Body of pancreas (tissue), 4 donors: Measurements from ENCODE around the gene RIPOR2. TPM values are rescaled to one million over a fixed set of nuclear protein-coding genes. Genes with fewer than 3 reads are reported as not detected.

Experiments
- ATAC-seq: fragments of 150-250 bp; one replicate; pipeline ENCODE4 v1.9.1; 2016
- DNase-seq, 4 donors: peaks; one replicate each; pipeline ENCODE4 v3.0.0-alpha.2; 2019
- H3K27ac ChIP-seq, 4 donors: fragments of 200-600 bp; sonication (generic); 1 replicate in 3 of 4; 2 replicates in 1 of 4; pipeline versions ENCODE4 v1.5.1 to v1.6.1; 2016 to 2019; ENCODE audit warnings: mild to moderate bottlenecking in 1 of 4, mixed read lengths in 1 of 4, moderate library complexity in 1 of 4
- H3K27me3 ChIP-seq, 2 donors: fragments of 200-600 bp; sonication (generic); one replicate each; pipeline ENCODE4 v1.6.0; 2016; ENCODE audit warnings: mild to moderate bottlenecking in 1 of 2
- H3K36me3 ChIP-seq, 2 donors: fragments of 200-600 bp; sonication (generic); replicated peaks in 1 of 2; 2 replicates each; pipeline ENCODE4 v1.5.1; 2016; ENCODE audit warnings: low read depth in 2 of 2; ENCODE audit not compliant: insufficient read depth in 1 of 2
- H3K4me1 ChIP-seq: fragments of 200-600 bp; sonication (generic); one replicate; pipeline ENCODE4 v1.6.0; 2016
- H3K4me3 ChIP-seq, 2 donors: fragments of 200-600 bp; sonication (generic); 1 replicate in 1 of 2; 2 replicates in 1 of 2; pipeline ENCODE4 v1.5.1; 2016 to 2019
- H3K9me3 ChIP-seq, 3 donors: fragments of 200-600 bp; sonication (generic); 1 replicate in 2 of 3; 2 replicates in 1 of 3; pipeline ENCODE4 v1.5.1; 2016
- CTCF ChIP-seq, 7 experiments: fragments of 450-650 bp in 4 of 7; fragments of 200-600 bp in 3 of 7; sonication (generic) in 3 of 7; IDR thresholded peaks; one replicate each; pipeline ENCODE4 v1.5.1; 2016 to 2019; ENCODE audit warnings: antibody characterized with exemption in 7 of 7
- POLR2A ChIP-seq, 3 donors: fragments of 450-650 bp; IDR thresholded peaks; one replicate each; pipeline ENCODE4 v1.6.1; 2016; ENCODE audit warnings: antibody characterized with exemption in 3 of 3, mild to moderate bottlenecking in 2 of 3
- WGBS, 2 donors: methylation state at CpG; one replicate each; pipeline ENCODE4 v1.1.5; 2017; 5-methylcytosine and 5-hydroxymethylcytosine counted together
- intact Hi-C: fragments of 100-400 bp; cut with DNase I; formaldehyde crosslinking; loops from one replicate; pipeline ENCODE4 v1.15.1; 2023
- total RNA-seq, 2 donors: library from RNA; depleted of rRNA; stranded (reverse); fragments of >200 nt; gene quantifications; one replicate each; pipeline ENCODE4 v1.1.0, GENCODE V29; 2016

The RIPOR2 gene
- total RNA-seq, 2 donors from 2014 or later, result 1.3 to 1.6 TPM

- 88 to 89% methylated on average over 9 of the region's 9 CpGs for WGBS, 2 donors
- Histone ChIP-seq H3K4me1 (no peaks in the 10 kb centered on the region), H3K27me3 (no peaks in the 10 kb centered on the region), H3K36me3 (no peaks in the 10 kb centered on the region), H3K9me3 (no peaks in the 10 kb centered on the region), H3K4me3 (no peak overlapping the region), H3K27ac (no peak overlapping the region)
- ATAC-seq, result no peak
- TF ChIP-seq CTCF (IDR thresholded peaks at IDR 0.05) (no peak), POLR2A (IDR thresholded peaks at IDR 0.05) (no peak)
- intact Hi-C loops, result no loop called here
- DNase-seq, result no peak
These were observed 33.9 kb downstream of the RIPOR2 start for GRCh38 chr6:24901698-24902328.

GRCh38 chr6:24900917-24901697 is 34.7 kb downstream of the RIPOR2 start:
- Histone ChIP-seq H3K4me1 (no peaks in the 10 kb centered on the region), H3K36me3 (no peaks in the 10 kb centered on the region), H3K9me3 (no peaks in the 10 kb centered on the region), H3K27ac (no peak overlapping the region), H3K4me3 (no peak overlapping the region), H3K27me3 (no peaks in the 10 kb centered on the region)
- intact Hi-C loops, result no loop called here
- WGBS, 2 donors, result 69 to 79% methylated on average over 6 of the region's 6 CpGs
- no peak for TF ChIP-seq CTCF (IDR thresholded peaks at IDR 0.05)
- TF ChIP-seq POLR2A (IDR thresholded peaks at IDR 0.05), result no peak
- DNase-seq, result no peak
- no peak for ATAC-seq

- DNase-seq (no peak), ATAC-seq (no peak)
- Histone ChIP-seq H3K27me3 (no peaks in the 10 kb centered on the region), H3K27ac (no peak overlapping the region), H3K4me3 (no peak overlapping the region), H3K9me3 (no peaks in the 10 kb centered on the region), H3K4me1 (no peaks in the 10 kb centered on the region), H3K36me3 (no peaks in the 10 kb centered on the region)
- WGBS, 2 donors, result 69 to 74% methylated on average over 6 of the region's 6 CpGs
- TF ChIP-seq CTCF (IDR thresholded peaks at IDR 0.05), result no peak
- no peak for TF ChIP-seq POLR2A (IDR thresholded peaks at IDR 0.05)
- intact Hi-C loops, result no loop called here
These were observed 35.8 kb downstream of the RIPOR2 start for GRCh38 chr6:24899997-24900325.

DNA sequence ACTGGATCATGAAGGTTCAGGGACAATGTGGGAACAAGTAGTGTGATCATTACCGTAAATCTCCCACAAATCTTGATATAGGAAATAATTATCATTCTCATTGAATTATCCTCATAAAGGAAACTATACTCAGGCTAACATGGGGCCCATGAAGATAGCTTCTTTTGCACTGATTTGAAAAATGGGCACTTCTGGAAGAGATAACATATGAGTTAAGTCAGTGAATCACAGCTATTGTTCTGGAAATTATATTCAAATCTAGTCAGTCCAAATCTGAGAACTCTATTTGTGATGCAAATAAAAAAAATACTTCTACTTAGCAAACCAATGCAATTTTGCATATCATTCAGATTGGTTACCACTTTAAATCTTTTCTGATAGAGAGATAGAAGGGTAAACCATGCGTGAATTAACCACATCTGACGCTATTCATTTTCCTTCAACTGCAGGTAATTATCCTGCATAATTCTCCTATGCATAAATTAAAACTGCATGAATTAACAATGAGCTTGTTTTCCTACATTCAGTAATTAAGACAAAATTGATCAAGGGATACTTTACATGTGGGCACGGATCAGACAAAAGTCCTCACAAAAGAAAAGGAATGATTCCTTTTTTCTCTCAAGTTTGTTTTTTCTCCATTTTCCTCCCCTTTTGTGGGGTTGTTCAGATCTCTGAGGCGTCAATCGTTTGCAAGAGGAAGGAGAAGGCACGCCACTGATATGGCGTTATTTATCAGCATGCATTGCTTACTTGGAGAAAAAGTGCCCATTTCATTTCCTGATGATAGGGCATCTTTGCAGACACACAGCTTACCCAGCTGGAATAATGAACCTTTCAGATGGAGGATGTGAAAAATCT is 36.4 kb downstream of the RIPOR2 start:
- H3K9me3 ChIP-seq, result no peaks in the 10 kb centered on the region
- H3K4me1 ChIP-seq, result no peaks in the 10 kb centered on the region
- no peaks in the 10 kb centered on the region for H3K27me3 ChIP-seq
- TF ChIP-seq CTCF (IDR thresholded peaks at IDR 0.05) (no peak), POLR2A (IDR thresholded peaks at IDR 0.05) (no peak)
- no peak for DNase-seq
- H3K4me3 ChIP-seq, result no peak overlapping the region
- 61 to 66% methylated on average over 8 of the region's 8 CpGs for WGBS, 2 donors
- intact Hi-C loops, result no loop called here
- H3K36me3 ChIP-seq, result no peaks in the 10 kb centered on the region
- H3K27ac ChIP-seq, result no peak overlapping the region
- ATAC-seq, result no peak
